Cardiac muscle cell (in vitro differentiated cells and primary cell): ENCODE results near the gene KIRREL3. TPM values are rescaled to one million over a fixed set of nuclear protein-coding genes. Genes with fewer than 3 reads are reported as not detected.
A peak's percentile ranks its signal among the peaks of the same experiment; 100 is the strongest.

Experiments used
- DNase-seq, 2 donors: peaks; one replicate each; pipeline versions ENCODE4 v3.0.0 to v3.0.0-alpha.2; 2010 to 2017; ENCODE audit warnings: low read depth in 1 of 2, low spot score in 1 of 2
- H3K27ac ChIP-seq: fragments of 200-600 bp; sonication (generic); 2 replicates; pipeline ENCODE4 v1.5.1; 2016
- H3K27me3 ChIP-seq: fragments of 200-600 bp; sonication (generic); 2 replicates; pipeline ENCODE4 v1.6.0; 2016; ENCODE audit warnings: control low read depth
- H3K36me3 ChIP-seq: fragments of 200-600 bp; sonication (generic); 2 replicates; pipeline ENCODE4 v1.5.1; 2016; ENCODE audit warnings: control low read depth
- H3K4me1 ChIP-seq: fragments of 200-600 bp; sonication (generic); 2 replicates; pipeline ENCODE4 v1.8.1; 2017; ENCODE audit warnings: low read depth, mild to moderate bottlenecking, mixed run types
- H3K4me3 ChIP-seq: fragments of 200-600 bp; sonication (generic); 2 replicates; pipeline ENCODE4 v1.5.1; 2016; ENCODE audit warnings: mild to moderate bottlenecking
- H3K9me3 ChIP-seq: fragments of 200-600 bp; sonication (generic); 2 replicates; pipeline ENCODE4 v1.5.1; 2017; ENCODE audit warnings: low read depth, mild to moderate bottlenecking, control low read depth
- polyA plus RNA-seq: library from polyadenylated mRNA; unstranded; fragments of >200 nt; fragmentation: Nextera tagmentation; extraction: Ambion mirVana; gene quantifications from 2 replicates; pipeline ENCODE4 v1.2.1, GENCODE V29; 2016
- total RNA-seq: library from RNA; depleted of rRNA; stranded (reverse); fragments of >200 nt; gene quantifications from 2 replicates; pipeline ENCODE4 v1.2.3, GENCODE V29; 2016
- TF ChIP-seq, protein P1 (sequence below): IDR thresholded peaks from 2 replicates; pipeline ENCODE4 v1.5.1; 2012; ENCODE audit warnings: low read depth, mild to moderate bottlenecking, low read length

Gene KIRREL3
- total and polyA plus RNA-seq, 2 experiments from 2014 or later: 0.12 to 0.89 TPM

DNA sequence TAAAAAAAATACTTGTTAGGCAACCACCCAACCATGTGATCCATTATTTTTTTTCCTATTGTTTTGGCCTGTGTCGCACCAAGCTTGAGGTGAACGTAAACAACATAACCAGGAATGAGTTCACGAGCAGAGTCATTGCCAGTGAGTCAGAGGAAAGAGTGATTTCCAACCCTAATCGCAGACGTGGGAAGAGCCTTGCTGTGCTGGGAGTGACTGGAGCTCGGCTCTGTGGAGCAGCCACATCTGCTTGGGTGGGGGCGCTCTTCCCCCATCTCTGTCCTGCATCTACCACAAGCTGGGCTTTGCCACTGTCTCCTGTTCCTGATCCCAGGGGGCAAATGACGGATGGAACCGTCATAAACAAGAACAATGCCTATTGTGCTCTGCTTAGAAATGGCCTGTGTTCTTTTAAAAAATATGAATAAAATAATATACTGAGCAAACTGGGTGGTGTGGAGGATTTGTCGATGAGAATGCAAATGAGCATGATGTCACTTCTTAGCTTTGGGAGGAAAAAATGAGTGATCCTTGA lies 210.0 kb downstream of the KIRREL3 start:
- Histone ChIP-seq H3K27ac (no peak overlapping the region), H3K4me3 (no peak overlapping the region), H3K36me3 (no peaks in the 10 kb centered on the region), H3K27me3 (no peaks in the 10 kb centered on the region), H3K9me3 (no peaks in the 10 kb centered on the region), H3K4me1 (no peaks in the 10 kb centered on the region)
- DNase-seq: peak in 1 of 2 donors; percentile 73
- TF ChIP-seq, protein P1, sequence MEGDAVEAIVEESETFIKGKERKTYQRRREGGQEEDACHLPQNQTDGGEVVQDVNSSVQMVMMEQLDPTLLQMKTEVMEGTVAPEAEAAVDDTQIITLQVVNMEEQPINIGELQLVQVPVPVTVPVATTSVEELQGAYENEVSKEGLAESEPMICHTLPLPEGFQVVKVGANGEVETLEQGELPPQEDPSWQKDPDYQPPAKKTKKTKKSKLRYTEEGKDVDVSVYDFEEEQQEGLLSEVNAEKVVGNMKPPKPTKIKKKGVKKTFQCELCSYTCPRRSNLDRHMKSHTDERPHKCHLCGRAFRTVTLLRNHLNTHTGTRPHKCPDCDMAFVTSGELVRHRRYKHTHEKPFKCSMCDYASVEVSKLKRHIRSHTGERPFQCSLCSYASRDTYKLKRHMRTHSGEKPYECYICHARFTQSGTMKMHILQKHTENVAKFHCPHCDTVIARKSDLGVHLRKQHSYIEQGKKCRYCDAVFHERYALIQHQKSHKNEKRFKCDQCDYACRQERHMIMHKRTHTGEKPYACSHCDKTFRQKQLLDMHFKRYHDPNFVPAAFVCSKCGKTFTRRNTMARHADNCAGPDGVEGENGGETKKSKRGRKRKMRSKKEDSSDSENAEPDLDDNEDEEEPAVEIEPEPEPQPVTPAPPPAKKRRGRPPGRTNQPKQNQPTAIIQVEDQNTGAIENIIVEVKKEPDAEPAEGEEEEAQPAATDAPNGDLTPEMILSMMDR: peak; percentile 5

DNA sequence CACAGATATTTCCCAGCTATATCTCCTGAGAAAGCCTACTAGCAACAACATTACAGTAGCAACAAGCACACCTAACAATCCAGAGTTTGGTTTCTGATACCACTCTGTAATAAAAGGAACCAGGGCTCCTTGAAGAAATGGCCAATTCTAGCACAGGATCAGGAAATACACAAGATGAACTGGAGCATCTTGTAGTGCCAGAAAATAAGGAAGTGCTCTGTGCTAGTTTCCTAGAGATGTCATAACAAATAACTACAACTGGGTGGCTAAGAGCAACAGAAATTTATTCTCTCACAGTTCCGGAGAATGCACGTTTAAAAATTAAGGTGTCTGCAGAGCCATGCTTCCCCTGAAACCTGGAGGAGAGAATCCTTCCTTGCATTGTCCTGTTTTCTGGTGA lies 217.8 kb downstream of the KIRREL3 start:
- TF ChIP-seq, protein P1: no peak
- Histone ChIP-seq H3K36me3 (no peaks in the 10 kb centered on the region), H3K27me3 (no peaks in the 10 kb centered on the region), H3K4me3 (no peak overlapping the region), H3K27ac (no peak overlapping the region), H3K4me1 (no peaks in the 10 kb centered on the region), H3K9me3 (no peaks in the 10 kb centered on the region)
- DNase-seq: no peak

DNA sequence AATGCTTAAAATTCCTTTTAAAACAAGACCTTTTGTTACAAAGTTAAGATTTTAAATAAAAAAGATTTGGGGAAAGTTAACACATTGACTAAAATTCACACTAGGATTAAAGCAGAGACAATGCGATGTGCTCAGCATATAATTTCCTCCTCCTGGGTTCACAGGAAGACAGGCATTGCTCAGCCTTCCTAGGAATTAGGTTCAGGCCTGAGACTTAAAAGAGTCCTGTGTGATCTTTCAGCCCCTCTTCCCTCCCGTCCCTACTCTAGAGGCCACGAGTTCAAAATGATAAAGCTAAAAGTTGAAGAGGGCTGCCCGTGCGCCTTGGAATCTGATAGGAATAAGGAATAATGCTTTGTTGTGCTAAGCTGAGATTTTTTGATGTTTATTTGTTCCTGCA lies 218.6 kb downstream of the KIRREL3 start:
- TF ChIP-seq, protein P1: no peak
- DNase-seq: no peak
- Histone ChIP-seq H3K36me3 (no peaks in the 10 kb centered on the region), H3K9me3 (no peaks in the 10 kb centered on the region), H3K27ac (no peak overlapping the region), H3K4me1 (no peaks in the 10 kb centered on the region), H3K27me3 (no peaks in the 10 kb centered on the region), H3K4me3 (no peak overlapping the region)

DNA sequence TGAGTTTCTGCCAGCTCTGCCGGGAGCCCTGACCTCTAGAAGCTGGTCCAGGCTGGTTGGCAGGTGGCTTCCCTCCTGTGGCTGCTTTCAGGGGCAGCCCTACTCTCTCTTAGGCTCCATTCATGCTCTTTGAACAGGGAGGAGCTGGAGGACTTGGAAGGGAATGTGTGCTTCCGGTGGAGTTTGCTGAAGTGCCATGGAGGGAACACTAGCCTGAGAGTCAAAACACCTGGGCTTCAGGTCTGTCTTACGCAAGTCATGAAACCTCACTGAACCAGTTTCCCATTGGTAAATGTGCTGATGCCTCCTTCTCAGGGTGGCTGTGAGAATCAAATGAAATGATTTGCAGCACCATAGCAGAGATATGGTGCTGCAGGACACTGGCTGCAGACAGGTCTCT lies 224.5 kb downstream of the KIRREL3 start:
- H3K9me3 ChIP-seq: no peaks in the 10 kb centered on the region
- TF ChIP-seq, protein P1: no peak
- no peaks in the 10 kb centered on the region for H3K4me1 ChIP-seq
- H3K27ac ChIP-seq: no peak overlapping the region
- no peak for DNase-seq
- H3K27me3 ChIP-seq: peaks cover 3% of the 10 kb centered on the region
- H3K4me3 ChIP-seq: no peak overlapping the region
- H3K36me3 ChIP-seq: no peaks in the 10 kb centered on the region

DNA sequence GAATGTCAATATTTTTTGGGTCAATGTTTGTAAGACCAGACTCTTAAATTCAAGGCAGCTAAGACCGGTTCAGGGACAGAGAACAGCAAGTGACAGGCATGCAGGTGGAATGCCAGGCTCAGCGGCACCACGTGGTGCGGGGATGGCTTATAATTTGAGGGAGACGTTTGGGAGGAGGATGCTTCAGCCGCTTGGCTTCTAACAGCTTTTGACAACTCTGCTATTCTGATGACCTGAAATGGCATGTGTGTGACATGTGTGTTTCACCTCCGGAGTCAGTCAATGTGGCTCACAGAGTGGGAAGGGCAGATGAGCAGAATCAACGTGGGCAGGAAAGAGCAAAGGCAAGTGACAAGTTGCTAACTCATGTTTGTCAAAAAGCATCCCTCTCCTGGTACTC lies 228.3 kb downstream of the KIRREL3 start:
- TF ChIP-seq, protein P1: no peak
- DNase-seq: no peak
- Histone ChIP-seq H3K4me3 (no peak overlapping the region), H3K9me3 (no peaks in the 10 kb centered on the region), H3K27me3 (peaks cover 8% of the 10 kb centered on the region), H3K27ac (no peak overlapping the region), H3K4me1 (no peaks in the 10 kb centered on the region), H3K36me3 (no peaks in the 10 kb centered on the region)

DNA sequence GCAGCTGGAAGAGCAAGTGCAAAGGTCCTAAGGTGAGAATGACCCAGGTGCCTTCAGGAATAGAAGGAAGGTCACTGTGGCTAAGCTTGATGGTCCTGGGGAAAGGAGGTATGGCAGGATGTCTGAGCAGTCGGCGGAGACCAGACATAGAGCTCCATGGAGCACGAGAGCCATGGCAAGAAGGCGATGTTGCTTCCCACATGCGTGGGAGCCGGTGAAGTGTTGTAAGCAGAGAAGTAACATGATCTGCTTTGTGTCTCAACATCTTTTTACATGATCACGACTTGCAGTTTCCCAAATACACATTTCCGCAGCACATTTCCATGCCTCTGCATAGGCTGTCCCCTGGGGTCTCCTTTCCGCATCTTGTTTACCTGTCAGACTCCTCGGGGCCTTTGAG lies 231.9 kb downstream of the KIRREL3 start:
- Histone ChIP-seq H3K27ac (no peak overlapping the region), H3K27me3 (peaks cover 8% of the 10 kb centered on the region), H3K4me1 (no peaks in the 10 kb centered on the region), H3K9me3 (no peaks in the 10 kb centered on the region), H3K4me3 (no peak overlapping the region), H3K36me3 (no peaks in the 10 kb centered on the region)
- TF ChIP-seq, protein P1: no peak
- no peak for DNase-seq
